Adrenal gland (tissue), 5 donors: ENCODE results near the gene CAMTA2.

Experiments
- POLR2A ChIP-seq, 2 donors: fragments of 450-650 bp; IDR thresholded peaks; one replicate each; pipeline ENCODE4 v1.6.1; 2017; ENCODE audit warnings: antibody characterized with exemption in 2 of 2, mild to moderate bottlenecking in 2 of 2, moderate library complexity in 1 of 2
- TF ChIP-seq, protein P1 (sequence below), 6 experiments: fragments of 450-650 bp in 4 of 6; fragments of 200-600 bp in 2 of 6; sonication (generic) in 1 of 6; IDR thresholded peaks; 1 replicate in 5 of 6; 2 replicates in 1 of 6; pipeline versions ENCODE4 v1.5.1 to v1.8.0; 2016 to 2021; ENCODE audit warnings: antibody characterized with exemption in 6 of 6, mild to moderate bottlenecking in 2 of 6, moderate library complexity in 1 of 6
- donor health status: DM: no; HTN: no; CAD: no.

- TF ChIP-seq, protein P1, sequence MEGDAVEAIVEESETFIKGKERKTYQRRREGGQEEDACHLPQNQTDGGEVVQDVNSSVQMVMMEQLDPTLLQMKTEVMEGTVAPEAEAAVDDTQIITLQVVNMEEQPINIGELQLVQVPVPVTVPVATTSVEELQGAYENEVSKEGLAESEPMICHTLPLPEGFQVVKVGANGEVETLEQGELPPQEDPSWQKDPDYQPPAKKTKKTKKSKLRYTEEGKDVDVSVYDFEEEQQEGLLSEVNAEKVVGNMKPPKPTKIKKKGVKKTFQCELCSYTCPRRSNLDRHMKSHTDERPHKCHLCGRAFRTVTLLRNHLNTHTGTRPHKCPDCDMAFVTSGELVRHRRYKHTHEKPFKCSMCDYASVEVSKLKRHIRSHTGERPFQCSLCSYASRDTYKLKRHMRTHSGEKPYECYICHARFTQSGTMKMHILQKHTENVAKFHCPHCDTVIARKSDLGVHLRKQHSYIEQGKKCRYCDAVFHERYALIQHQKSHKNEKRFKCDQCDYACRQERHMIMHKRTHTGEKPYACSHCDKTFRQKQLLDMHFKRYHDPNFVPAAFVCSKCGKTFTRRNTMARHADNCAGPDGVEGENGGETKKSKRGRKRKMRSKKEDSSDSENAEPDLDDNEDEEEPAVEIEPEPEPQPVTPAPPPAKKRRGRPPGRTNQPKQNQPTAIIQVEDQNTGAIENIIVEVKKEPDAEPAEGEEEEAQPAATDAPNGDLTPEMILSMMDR (IDR thresholded peaks at IDR 0.05), result no peak
- no peak for TF ChIP-seq POLR2A (IDR thresholded peaks at IDR 0.05)
Measured at GRCh38 chr17:5032865-5033264, 45.4 kb upstream of the CAMTA2 start.
